ENCODE results near the gene NEK6.

DNA sequence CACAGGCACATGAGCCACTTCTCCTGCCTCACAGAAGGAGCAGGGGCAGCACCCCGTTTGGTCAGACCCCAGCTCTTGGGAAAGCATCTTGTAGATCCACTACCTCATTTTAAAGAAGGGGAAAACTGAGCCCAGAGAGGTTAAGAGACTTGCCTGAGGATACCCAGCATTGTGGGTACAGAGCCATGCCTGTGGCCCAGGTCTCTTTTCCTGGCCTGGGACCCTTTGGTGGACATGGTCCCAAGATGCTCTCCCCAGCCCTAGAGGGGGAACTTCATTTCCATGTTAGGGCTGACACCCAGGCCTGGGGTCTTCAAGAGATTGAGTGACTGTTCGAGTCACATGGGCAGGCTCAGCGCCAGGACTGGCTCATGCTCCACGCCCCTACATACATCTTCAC is 64.2 kb downstream of the NEK6 start:
- TF ChIP-seq CBX2 (IDR thresholded peaks at IDR 0.05; ENCODE audit: borderline replicate concordance, low read depth) (no peak), ZNF302 (CRISPR knock-in tag; IDR thresholded peaks at IDR 0.05) (no peak), HOXB13 (CRISPR knock-in tag; IDR thresholded peaks at IDR 0.05; ENCODE audit: low read depth) (no peak)
